B cell (primary cell): ENCODE data around the gene COL2A1. TPM values are rescaled to one million over a fixed set of nuclear protein-coding genes. Genes with fewer than 3 reads are reported as not detected.

Experiments
- ATAC-seq: fragments of 200-7000 bp; cut with Tn5 transposase; one replicate; pipeline ENCODE4 v1.10.0; 2021; ENCODE audit warnings: low read depth, mild to moderate bottlenecking, moderate number of reproducible peaks, moderate library complexity
- CTCF ChIA-PET: fragments of 350-600 bp; sonication (Branson Sonifier 250); formaldehyde crosslinking; loops from one replicate; lab custom pipeline; 2021; ENCODE audit warnings: antibody characterized with exemption, inconsistent platforms; lab: Charles Lee
- POLR2A ChIA-PET: fragments of 350-600 bp; sonication (Branson Sonifier 250); formaldehyde crosslinking; loops from one replicate; lab custom pipeline; 2021; ENCODE audit warnings: antibody characterized with exemption; lab: Charles Lee
- DNase-seq: peaks from one replicate; pipeline ENCODE4 v3.0.0; 2013
- H2AFZ ChIP-seq: 2 replicates; pipeline ENCODE4 v1.6.1; 2012; ENCODE audit warnings: mild to moderate bottlenecking, low read depth, low read length; ENCODE audit not compliant: insufficient read depth, poor library complexity, severe bottlenecking
- H3K27ac ChIP-seq, 2 donors: 1 replicate in 1 of 2; 2 replicates in 1 of 2; pipeline ENCODE4 v1.5.1; 2012 to 2013; ENCODE audit warnings: low read length in 2 of 2, mild to moderate bottlenecking in 2 of 2, moderate library complexity in 1 of 2
- H3K27me3 ChIP-seq, 4 experiments: fragments of 200-600 bp in 1 of 4; sonication (generic) in 1 of 4; replicated peaks in 1 of 4; 1 replicate in 2 of 4; 2 replicates in 2 of 4; pipeline versions ENCODE4 v1.6.1 to v1.7.0; 2013 to 2016; ENCODE audit warnings: low read length in 3 of 4, mild to moderate bottlenecking in 2 of 4, mixed read lengths in 1 of 4, moderate library complexity in 1 of 4; ENCODE audit not compliant: insufficient read depth in 4 of 4, control insufficient read depth in 3 of 4; ENCODE audit errors: control extremely low read depth in 1 of 4
- H3K36me3 ChIP-seq, 2 experiments: replicated peaks in 1 of 2; 1 replicate in 1 of 2; 2 replicates in 1 of 2; pipeline versions ENCODE4 v1.6.1 to v1.7.1; 2013; ENCODE audit warnings: low read length in 1 of 2; ENCODE audit not compliant: insufficient read depth in 2 of 2, control insufficient read depth in 1 of 2; ENCODE audit errors: control extremely low read depth in 1 of 2, extremely low read depth in 1 of 2
- H3K4me1 ChIP-seq, 2 donors: fragments of 200-600 bp in 1 of 2; sonication (generic) in 1 of 2; 1 replicate in 1 of 2; 2 replicates in 1 of 2; pipeline versions ENCODE4 v1.5.1 to v1.6.1; 2013 to 2017; ENCODE audit warnings: low read length in 2 of 2; ENCODE audit not compliant: control insufficient read depth in 2 of 2, insufficient read depth in 2 of 2
- H3K4me2 ChIP-seq: replicated peaks from 2 replicates; pipeline ENCODE3; 2012; ENCODE audit warnings: mild to moderate bottlenecking, low read depth, low read length; ENCODE audit not compliant: poor library complexity, severe bottlenecking
- H3K4me3 ChIP-seq, 5 experiments: fragments of 200-600 bp in 1 of 5; sonication (generic) in 1 of 5; 1 replicate in 3 of 5; 2 replicates in 2 of 5; pipeline versions ENCODE4 v1.5.1 to v1.7.0; 2011 to 2016; ENCODE audit warnings: low read length in 4 of 5, mild to moderate bottlenecking in 4 of 5, low read depth in 2 of 5, control low read depth in 1 of 5, moderate library complexity in 1 of 5; ENCODE audit not compliant: insufficient read depth in 1 of 5; ENCODE audit errors: control extremely low read depth in 1 of 5, extremely low read depth in 1 of 5
- H3K79me2 ChIP-seq: fragments of 200-600 bp; sonication (generic); one replicate; pipeline ENCODE4 v1.6.0; 2016; ENCODE audit warnings: low read length; ENCODE audit not compliant: control insufficient read depth, insufficient read depth
- H3K9ac ChIP-seq: fragments of 200-600 bp; sonication (generic); 2 replicates; pipeline ENCODE4 v1.6.1; 2017; ENCODE audit warnings: mild to moderate bottlenecking, low read length, moderate library complexity
- H3K9me3 ChIP-seq, 3 donors: one replicate each; pipeline versions ENCODE4 v1.6.1 to v1.7.1; 2013; ENCODE audit warnings: low read length in 2 of 3; ENCODE audit not compliant: control insufficient read depth in 2 of 3, insufficient read depth in 1 of 3; ENCODE audit errors: control extremely low read depth in 1 of 3
- H4K20me1 ChIP-seq: 2 replicates; pipeline ENCODE4 v1.6.0; 2012; ENCODE audit warnings: mild to moderate bottlenecking, low read length; ENCODE audit not compliant: insufficient read depth, control insufficient read depth, poor library complexity, severe bottlenecking
- H3K27ac Mint-ChIP-seq: one replicate; pipeline ENCODE4 v1.8.0; 2021; ENCODE audit warnings: mixed read lengths
- H3K27me3 Mint-ChIP-seq: one replicate; pipeline ENCODE4 v1.8.0; 2021; ENCODE audit warnings: mixed read lengths
- H3K4me1 Mint-ChIP-seq: one replicate; pipeline ENCODE4 v1.8.0; 2021; ENCODE audit warnings: mixed read lengths
- H3K4me3 Mint-ChIP-seq: one replicate; pipeline ENCODE4 v1.8.0; 2021; ENCODE audit warnings: mixed read lengths
- H3K9me3 Mint-ChIP-seq: one replicate; pipeline ENCODE4 v1.8.0; 2022; ENCODE audit warnings: mixed read lengths; ENCODE audit not compliant: insufficient read depth
- CTCF ChIP-seq: fragments of 200-600 bp; IDR thresholded peaks from one replicate; pipeline ENCODE4 v1.8.0; 2022; ENCODE audit warnings: antibody characterized with exemption, mild to moderate bottlenecking
- EZH2 ChIP-seq: IDR thresholded peaks from 2 replicates; pipeline ENCODE4 v1.6.1; 2012; ENCODE audit warnings: borderline replicate concordance, low read depth, mild to moderate bottlenecking, moderate library complexity, low read length; ENCODE audit not compliant: insufficient read depth, poor library complexity, severe bottlenecking
- WGBS: methylation state at CpG from one replicate; pipeline ENCODE4 v1.1.5; 2013; ENCODE audit warnings: missing lambda C conversion rate; ENCODE audit not compliant: insufficient coverage; 5-methylcytosine and 5-hydroxymethylcytosine counted together
- intact Hi-C: fragments of 100-400 bp; cut with micrococcal nuclease; formaldehyde crosslinking; loops from one replicate; pipeline ENCODE4 v1.10.0; 2022
- polyA plus RNA-seq: library from polyadenylated mRNA; depleted of rRNA; stranded (reverse); fragments of >200 nt; gene quantifications from 2 replicates; pipeline ENCODE4 v1.2.3, GENCODE V29; 2012
- total RNA-seq, 2 donors: library from RNA; stranded (reverse); fragments of 120-200 nt in 1 of 2; gene quantifications; 1 replicate in 1 of 2; 2 replicates in 1 of 2; pipeline versions ENCODE4 v1.2.3 to v1.2.4, GENCODE V29; 2013 to 2022

The COL2A1 gene
- total and polyA plus RNA-seq, 2 donors (not counting 1 experiment from before 2014, with no cell fraction given) = not detected

- no peaks in the 10 kb centered on the region for H3K79me2 ChIP-seq
- POLR2A ChIA-PET = no interaction called here
- H3K27me3 ChIP-seq = peaks cover 0 to 22% (median 8%) of the 10 kb centered on the region in 4 experiments
- no peaks in the 10 kb centered on the region for H3K9me3 ChIP-seq
- DNase-seq = no peak
- intact Hi-C loops = no loop called here
- no peaks in the 10 kb centered on the region for H3K4me1 ChIP-seq
- no peak overlapping the region for H3K9ac ChIP-seq
- no CpG with 5 or more reads among the region's 2 CpGs for WGBS
- CTCF ChIA-PET = no interaction called here
- H3K9me3 Mint-ChIP-seq = no peaks in the 10 kb centered on the region
- H3K27ac ChIP-seq = no peak overlapping the region
- no peak overlapping the region for H3K4me2 ChIP-seq
- no peak overlapping the region for H3K4me3 ChIP-seq
- TF ChIP-seq EZH2 = no peak
- TF ChIP-seq CTCF = no peak
- no peak overlapping the region for H3K27ac Mint-ChIP-seq
- no peaks in the 10 kb centered on the region for H3K36me3 ChIP-seq
- no peak for ATAC-seq
- H3K4me1 Mint-ChIP-seq = no peaks in the 10 kb centered on the region
- H3K4me3 Mint-ChIP-seq = no peak overlapping the region
- no peaks in the 10 kb centered on the region for H4K20me1 ChIP-seq
- H2AFZ ChIP-seq = no peak overlapping the region
- H3K27me3 Mint-ChIP-seq = peaks cover 64% of the 10 kb centered on the region
These were observed 9.0 kb upstream of the COL2A1 start for GRCh38 chr12:48013287-48013686.

GRCh38 chr12:48012070-48012469 is 7.8 kb upstream of the COL2A1 start:
- Mint-ChIP-seq H3K4me1 (no peaks in the 10 kb centered on the region), H3K9me3 (no peaks in the 10 kb centered on the region), H3K27ac (no peak overlapping the region), H3K27me3 (peaks cover 67% of the 10 kb centered on the region), H3K4me3 (no peak overlapping the region)
- Histone ChIP-seq H3K4me2 (no peak overlapping the region), H3K27ac (no peak overlapping the region), H3K4me1 (no peaks in the 10 kb centered on the region), H3K79me2 (no peaks in the 10 kb centered on the region), H3K27me3 (peaks cover under 1 to 30% (median 12%) of the 10 kb centered on the region in 4 experiments), H3K9me3 (no peaks in the 10 kb centered on the region), H4K20me1 (no peaks in the 10 kb centered on the region), H3K9ac (no peak overlapping the region), H3K4me3 (no peak overlapping the region), H2AFZ (no peak overlapping the region), H3K36me3 (no peaks in the 10 kb centered on the region)
- ChIA-PET CTCF (no interaction called here), POLR2A (no interaction called here)
- intact Hi-C loops = no loop called here
- ATAC-seq (no peak), DNase-seq (no peak)
- 100% methylated on average over 2 of the region's 8 CpGs for WGBS
- no peak for TF ChIP-seq EZH2
- no peak for TF ChIP-seq CTCF
